HepG2 (cell line): ENCODE measurements around the gene MT4. TPM values are rescaled to one million over a fixed set of nuclear protein-coding genes. Genes with fewer than 3 reads are reported as not detected.

Experiments used
- ATF4 ChIP-seq, 2 experiments: fragments of 450-650 bp in 1 of 2; sonication (generic) in 1 of 2; formaldehyde crosslinking; IDR thresholded peaks; 2 replicates each; pipeline versions ENCODE4 v1.5.0 to v1.8.0; 2020 to 2022; ENCODE audit warnings: mild to moderate bottlenecking in 1 of 2, missing genetic modification reagents in 1 of 2
- ATF5 ChIP-seq: sonication (generic); formaldehyde crosslinking; IDR thresholded peaks from 2 replicates; pipeline ENCODE4 v1.4.0; 2020; ENCODE audit warnings: mild to moderate bottlenecking, low read depth, missing genetic modification reagents
- BORCS8-MEF2B ChIP-seq: sonication (generic); formaldehyde crosslinking; IDR thresholded peaks from 2 replicates; pipeline ENCODE4 v1.8.0; 2022; ENCODE audit warnings: mild to moderate bottlenecking, missing genetic modification reagents
- CENPX ChIP-seq: sonication (generic); formaldehyde crosslinking; IDR thresholded peaks from 2 replicates; pipeline ENCODE4 v1.9.0; 2021; ENCODE audit warnings: mild to moderate bottlenecking, missing genetic modification reagents, moderate library complexity
- FIP1L1 ChIP-seq: fragments of 200-400 bp; formaldehyde crosslinking; IDR thresholded peaks from 2 replicates; pipeline ENCODE4 v1.6.1; 2018; ENCODE audit warnings: low read depth, mild to moderate bottlenecking, low read length, moderate library complexity, borderline replicate concordance; ENCODE audit not compliant: insufficient read depth
- HIC2 ChIP-seq: sonication (generic); formaldehyde crosslinking; IDR thresholded peaks from 2 replicates; pipeline ENCODE4 v1.9.0; 2022; ENCODE audit warnings: low read depth, missing genetic modification reagents
- MNT ChIP-seq: fragments of 450-650 bp; IDR thresholded peaks from 2 replicates; pipeline ENCODE4 v1.6.1; 2016
- MTA1 ChIP-seq: sonication (generic); formaldehyde crosslinking; IDR thresholded peaks from 2 replicates; pipeline ENCODE4 v1.4.0; 2020; ENCODE audit warnings: missing genetic modification reagents, mild to moderate bottlenecking, borderline replicate concordance
- MYPOP ChIP-seq: sonication (generic); formaldehyde crosslinking; IDR thresholded peaks from 2 replicates; pipeline ENCODE4 v1.8.1; 2023; ENCODE audit warnings: mild to moderate bottlenecking, moderate library complexity, missing genetic modification reagents
- PHB2 ChIP-seq: fragments of 450-650 bp; IDR thresholded peaks from 2 replicates; pipeline ENCODE4 v1.6.1; 2018; ENCODE audit not compliant: partially characterized antibody
- PHF8 ChIP-seq: sonication (generic); formaldehyde crosslinking; IDR thresholded peaks from 2 replicates; pipeline ENCODE4 v1.5.0; 2020; ENCODE audit warnings: missing genetic modification reagents
- RFXAP ChIP-seq: sonication (generic); formaldehyde crosslinking; IDR thresholded peaks from 2 replicates; pipeline ENCODE4 v1.4.0; 2020; ENCODE audit warnings: missing genetic modification reagents, borderline replicate concordance
- ZBTB10 ChIP-seq: sonication (generic); formaldehyde crosslinking; IDR thresholded peaks from 2 replicates; pipeline ENCODE4 v1.4.0; 2020; ENCODE audit warnings: missing genetic modification reagents, borderline replicate concordance
- ZBTB42 ChIP-seq: sonication (generic); formaldehyde crosslinking; IDR thresholded peaks from 2 replicates; pipeline ENCODE4 v1.5.0; 2020; ENCODE audit warnings: mild to moderate bottlenecking, missing genetic modification reagents
- ZFP1 ChIP-seq: IDR thresholded peaks from 2 replicates; pipeline ENCODE4 v1.6.1; 2016
- ZNF101 ChIP-seq: sonication (generic); formaldehyde crosslinking; IDR thresholded peaks from 2 replicates; pipeline ENCODE4 v1.4.0; 2020; ENCODE audit warnings: mild to moderate bottlenecking, low read depth, missing genetic modification reagents, borderline replicate concordance
- ZNF180 ChIP-seq: sonication (generic); formaldehyde crosslinking; IDR thresholded peaks from 2 replicates; pipeline ENCODE4 v1.4.0; 2020; ENCODE audit warnings: low read depth, missing genetic modification reagents, borderline replicate concordance
- ZNF720 ChIP-seq: sonication (generic); formaldehyde crosslinking; IDR thresholded peaks from 2 replicates; pipeline ENCODE4 v1.4.0; 2020; ENCODE audit warnings: missing genetic modification reagents
- ZSCAN20 ChIP-seq: sonication (generic); formaldehyde crosslinking; IDR thresholded peaks from 2 replicates; pipeline ENCODE4 v1.4.0; 2020; ENCODE audit warnings: missing genetic modification reagents, mild to moderate bottlenecking, borderline replicate concordance
- polyA plus RNA-seq, 8 experiments: library from polyadenylated mRNA; depleted of rRNA in 3 of 8; stranded (reverse) in 7 of 8; unstranded in 1 of 8; fragments of >200 nt; fragmentation: Illumina TruSeq in 4 of 8; extraction: Trizol in 4 of 8; gene quantifications; 2 replicates each; pipeline versions ENCODE4 v1.2.1 to v1.2.3, GENCODE V29; 2011 to 2016; ENCODE audit warnings: low read depth in 4 of 8, missing spikeins in 1 of 8, mixed read lengths in 1 of 8; ENCODE audit not compliant: insufficient read depth in 1 of 8
- total RNA-seq, 5 experiments: library from RNA; depleted of rRNA; stranded (reverse); fragments of >200 nt; fragmentation: Illumina TruSeq; extraction: Trizol; gene quantifications; 2 replicates each; pipeline ENCODE4 v1.2.3, GENCODE V29; 2016; ENCODE audit warnings: low read depth in 1 of 5

The MT4 gene
- total and polyA plus RNA-seq, 2 of the 13 experiments (the other 11 are each of a cell fraction or from before 2014, with no cell fraction given) = not detected

- TF ChIP-seq ZNF180 (CRISPR knock-in tag) (peak; percentile 61; the same call in 1 of the 2 replicates), ATF4 (CRISPR knock-in tag; IDR thresholded peaks at IDR 0.05) (peak in 1 of 2 experiments; percentile 24; a peak in 1 of 4 replicates), ZNF720 (CRISPR knock-in tag) (no peak), ZFP1 (CRISPR knock-in tag) (no peak; the same call in 1 of the 2 replicates), ATF5 (CRISPR knock-in tag) (0 out of 2 replicates have a peak, but pooled peaks have one; percentile 42), ZNF101 (CRISPR knock-in tag) (no peak), ZBTB10 (CRISPR knock-in tag) (no peak), MYPOP (peak; percentile 97), HIC2 (CRISPR knock-in tag) (peak; percentile 95), MTA1 (CRISPR knock-in tag) (peak; percentile 75; the same call in 1 of the 2 replicates), PHB2 (no peak), FIP1L1 (peak; percentile 70; the same call in 1 of the 2 replicates), MNT (peak; percentile 20; the same call in 1 of the 2 replicates), ZSCAN20 (CRISPR knock-in tag) (no peak), PHF8 (CRISPR knock-in tag) (peak; percentile 73; the same call in 1 of the 2 replicates), BORCS8-MEF2B (peak; percentile 92), ZBTB42 (CRISPR knock-in tag) (peak; percentile 84; the same call in 1 of the 2 replicates), RFXAP (peak; percentile 90; the same call in 1 of the 2 replicates), CENPX (CRISPR knock-in tag) (no peak)
Observed at GRCh38 chr16:56607109-56607618, 42.3 kb downstream of the MT4 start (continued).
